GM12873 (cell line): Measurements from ENCODE around the gene CCM2.

Experiments
- CTCF ChIP-seq: IDR thresholded peaks from 2 replicates; pipeline ENCODE4 v1.5.1; 2012; ENCODE audit warnings: low read depth, mild to moderate bottlenecking, moderate library complexity, low read length, control low read depth; ENCODE audit not compliant: insufficient read depth; ENCODE audit errors: missing control alignments

The CCM2 gene

GRCh38 chr7:45089341-45089891 lies 89.4 kb downstream of the CCM2 start:
- TF ChIP-seq CTCF = no peak

GRCh38 chr7:45092100-45092930 lies 92.3 kb downstream of the CCM2 start:
- no peak for TF ChIP-seq CTCF

- TF ChIP-seq CTCF = no peak
Measured at GRCh38 chr7:45092931-45093235, 92.9 kb downstream of the CCM2 start.

- TF ChIP-seq CTCF = no peak
Measured at GRCh38 chr7:45098983-45099839, 99.2 kb downstream of the CCM2 start.

- TF ChIP-seq CTCF = no peak
Measured at GRCh38 chr7:45099891-45100760, 100.1 kb downstream of the CCM2 start.

GRCh38 chr7:45100761-45101480 lies 100.9 kb downstream of the CCM2 start:
- no peak for TF ChIP-seq CTCF
